ENCODE measurements around the gene NRXN3.

The NRXN3 gene

DNA sequence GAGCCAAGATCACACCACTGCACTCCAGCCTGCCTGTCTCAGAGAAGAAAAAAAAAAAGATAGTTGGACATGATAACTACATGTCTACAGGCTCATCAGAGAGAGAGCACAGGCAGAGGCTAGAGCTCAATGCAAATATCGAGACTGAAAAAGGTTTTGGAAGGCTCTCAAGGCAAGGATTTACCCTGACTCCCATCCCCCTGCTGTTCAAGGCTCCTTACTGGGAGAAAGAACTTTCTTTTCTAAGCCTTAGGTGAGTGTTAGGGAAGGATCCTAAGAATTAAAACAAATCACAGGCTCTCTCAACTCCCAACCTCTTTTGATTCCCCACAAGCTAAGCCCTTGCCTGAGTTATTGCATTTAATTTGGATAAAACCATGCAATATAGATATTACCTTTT is 1516.0 kb downstream of the NRXN3 start:
- DNase-seq (ENCODE audit: low read depth) = no peak

DNA sequence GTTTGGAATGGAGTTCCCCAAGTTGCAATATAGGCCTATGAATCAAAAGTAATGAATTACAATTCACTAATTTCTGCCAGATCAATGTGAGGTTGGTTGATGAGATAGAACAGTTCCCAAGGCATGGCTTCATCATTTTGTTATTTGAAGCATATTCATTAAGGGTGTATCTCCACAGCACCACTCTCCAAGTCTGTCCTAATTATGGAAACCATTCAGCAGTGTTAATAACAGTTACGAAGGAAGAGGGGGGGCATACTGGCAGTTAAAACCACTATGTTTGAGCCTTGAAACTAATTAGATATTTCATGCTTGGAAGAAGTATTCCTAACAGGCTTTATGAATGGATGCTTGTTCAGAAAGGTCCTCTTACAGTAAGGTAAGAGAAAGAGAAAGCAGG is 1520.8 kb downstream of the NRXN3 start:
- no peak for DNase-seq (ENCODE audit: low read depth)

DNA sequence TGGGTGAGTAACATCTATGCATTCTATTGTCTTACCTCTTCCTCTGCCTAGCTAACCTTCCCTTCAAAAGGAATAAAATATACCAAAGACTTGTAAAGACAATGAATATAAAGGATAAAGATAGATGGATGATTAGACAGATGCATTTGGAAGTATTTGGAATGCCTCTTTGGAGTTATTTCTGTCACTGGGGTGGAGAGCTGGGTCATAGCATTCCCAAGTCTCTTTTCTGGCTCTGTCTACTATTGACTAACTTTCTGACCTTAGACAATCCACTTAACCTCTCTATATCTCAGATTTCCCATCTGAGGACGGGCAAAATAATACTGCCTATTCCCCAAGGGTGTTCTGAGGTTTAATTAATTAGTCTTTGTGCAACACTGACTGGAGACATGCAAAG is 1523.8 kb downstream of the NRXN3 start:
- no peak for DNase-seq (ENCODE audit: low read depth)

DNA sequence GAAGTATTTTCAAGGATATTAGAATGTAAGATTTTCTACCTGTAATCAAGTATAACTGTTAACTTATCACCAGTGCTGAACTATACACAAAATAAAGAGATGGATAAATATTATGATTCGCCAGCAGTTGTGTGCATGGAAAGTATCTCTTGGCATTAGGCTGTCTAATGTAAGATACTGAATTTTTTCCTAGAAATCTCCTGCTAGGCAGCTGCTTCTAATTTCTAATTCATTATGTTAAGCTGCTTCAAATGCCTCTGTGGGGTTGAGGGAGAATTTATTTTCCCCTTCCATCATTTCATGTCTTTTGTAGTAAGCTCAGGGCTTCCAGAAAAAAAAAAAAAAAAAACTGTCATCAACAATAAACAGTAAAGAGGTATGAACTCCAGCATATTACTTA is 1525.1 kb downstream of the NRXN3 start:
- DNase-seq (ENCODE audit: low read depth) = no peak

DNA sequence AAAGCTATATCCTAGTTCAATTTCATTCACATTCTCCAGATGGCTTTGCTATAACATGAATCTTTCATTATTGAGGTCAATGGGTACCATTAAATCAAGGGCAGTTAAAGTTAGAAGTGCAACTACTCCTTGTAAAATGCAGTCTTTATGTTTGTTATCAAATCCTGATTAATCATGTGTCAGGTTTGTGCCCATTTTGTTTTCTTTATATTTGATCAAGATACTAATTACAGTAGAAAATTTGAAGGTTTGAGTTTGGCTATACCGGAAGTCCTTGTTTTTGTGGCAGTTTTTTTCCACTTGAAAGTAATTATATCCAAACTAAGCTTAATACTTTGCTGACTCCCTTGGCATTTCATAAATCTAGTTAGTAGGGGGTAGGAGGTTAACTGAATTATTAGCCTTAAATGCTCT is 1528.1 kb downstream of the NRXN3 start:
- no peak for DNase-seq (ENCODE audit: low read depth)

DNA sequence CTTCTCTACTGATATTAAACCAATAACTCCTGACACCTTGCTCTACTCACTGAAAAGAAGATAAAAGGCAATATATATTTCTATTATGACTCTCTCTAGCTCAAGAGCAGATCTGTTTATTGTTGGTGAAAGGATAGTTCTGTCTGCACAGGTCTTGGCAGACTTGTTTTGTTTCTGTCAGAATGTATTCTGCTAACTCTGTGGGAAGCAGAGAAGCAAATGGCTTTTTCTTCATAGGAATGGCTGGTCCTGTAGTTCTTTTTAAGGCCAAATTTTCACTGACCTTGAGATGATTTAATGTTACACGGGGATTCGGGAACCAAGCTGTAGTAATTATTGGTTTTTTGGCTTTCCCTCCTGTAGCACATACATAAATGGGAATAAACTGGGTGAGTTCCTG is 1529.0 kb downstream of the NRXN3 start:
- DNase-seq (ENCODE audit: low read depth) = no peak

DNA sequence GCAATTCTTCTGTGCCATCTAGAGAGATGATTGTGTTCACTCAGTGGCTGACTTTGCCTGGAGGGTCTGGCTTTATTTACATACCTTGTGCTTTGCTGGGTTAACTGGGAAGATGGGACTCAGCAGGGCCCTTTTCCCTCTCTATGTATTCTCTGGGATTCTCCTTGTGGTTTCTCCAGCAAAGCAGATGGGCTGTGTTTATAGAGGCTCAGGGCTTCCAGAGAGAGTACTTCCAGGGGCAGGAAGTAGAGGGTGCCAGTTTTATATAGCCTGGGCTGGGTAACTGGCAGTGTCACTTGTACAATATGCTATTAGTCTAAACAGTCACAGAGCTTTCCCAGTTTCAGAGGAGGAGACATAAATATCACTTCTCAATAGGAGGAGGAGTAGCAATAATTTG is 1531.2 kb downstream of the NRXN3 start:
- no peak for DNase-seq (ENCODE audit: low read depth)

DNA sequence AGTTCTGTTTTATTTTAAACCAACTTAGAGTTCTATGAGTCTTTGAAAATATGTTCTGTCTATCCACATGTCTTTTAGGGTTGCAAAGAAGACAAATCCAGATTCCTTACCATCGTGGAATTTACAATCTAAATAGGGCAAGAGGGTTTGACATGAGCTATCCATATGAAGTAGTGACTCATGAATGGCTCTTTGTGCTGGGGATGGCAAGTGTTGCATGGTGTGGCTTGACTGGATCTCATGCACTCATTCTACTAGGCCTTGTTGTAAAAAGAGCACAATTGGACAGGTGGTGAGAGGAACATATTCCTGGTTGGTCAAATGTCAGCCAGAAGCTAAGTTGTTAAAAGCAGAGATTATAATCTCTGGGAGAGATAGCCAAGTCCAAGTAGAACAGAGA is 1532.0 kb downstream of the NRXN3 start:
- no peak for DNase-seq (ENCODE audit: low read depth)

DNA sequence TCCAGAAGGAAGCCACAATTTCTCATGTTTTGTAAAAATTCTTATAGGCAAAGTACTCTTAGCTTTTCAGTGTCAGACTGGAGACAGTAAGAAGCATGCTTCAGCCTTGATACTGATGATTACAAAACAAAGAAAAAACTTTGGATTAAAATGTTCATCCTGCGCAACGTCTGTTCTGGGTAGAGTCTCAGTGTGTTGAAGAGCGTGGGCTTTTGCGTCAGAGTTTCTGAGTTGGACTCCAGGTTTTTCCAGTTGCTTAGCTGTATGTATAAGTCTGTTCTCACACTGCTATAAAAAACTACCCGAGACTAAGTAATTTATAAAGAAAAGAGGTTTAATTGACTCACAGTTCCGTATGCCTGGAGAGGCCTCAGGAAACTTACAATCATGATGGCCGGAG is 1533.0 kb downstream of the NRXN3 start:
- no peak for DNase-seq (ENCODE audit: low read depth)

DNA sequence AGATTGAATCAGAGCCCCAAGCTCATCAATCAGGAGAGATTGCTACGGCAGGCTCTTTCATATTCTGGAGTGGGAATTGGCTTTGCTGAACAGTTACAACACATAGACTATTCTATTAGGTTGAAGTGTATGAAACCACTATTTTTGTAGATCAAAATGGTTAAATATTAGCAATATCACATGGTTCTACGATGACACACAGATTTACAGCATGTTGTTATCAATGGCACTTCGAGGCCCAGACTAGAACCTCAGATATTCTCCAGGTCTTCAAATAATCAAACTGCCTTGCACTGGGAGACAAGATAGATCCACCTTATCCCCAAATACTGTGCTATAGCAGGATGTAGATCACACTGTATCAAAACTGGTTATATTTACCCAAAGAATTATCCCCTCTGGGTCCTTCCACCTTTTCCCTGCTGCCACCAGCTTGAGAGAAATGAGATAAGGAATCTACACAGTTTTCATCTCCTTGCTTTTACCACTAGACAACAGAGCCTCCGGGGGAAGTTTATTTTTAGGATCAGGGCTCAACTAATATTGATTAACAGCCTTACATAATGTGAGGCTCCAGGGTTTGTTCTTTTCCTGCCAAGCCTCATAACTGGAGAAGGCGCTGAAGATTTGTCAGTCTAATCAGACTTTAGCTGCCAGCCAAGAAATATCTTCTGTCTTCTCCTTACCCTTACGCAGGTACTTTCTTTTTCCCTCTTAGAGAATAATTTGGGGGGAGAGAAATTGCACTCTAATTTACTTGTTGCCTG is 1534.1 kb downstream of the NRXN3 start:
- DNase-seq (ENCODE audit: low read depth) = no peak

DNA sequence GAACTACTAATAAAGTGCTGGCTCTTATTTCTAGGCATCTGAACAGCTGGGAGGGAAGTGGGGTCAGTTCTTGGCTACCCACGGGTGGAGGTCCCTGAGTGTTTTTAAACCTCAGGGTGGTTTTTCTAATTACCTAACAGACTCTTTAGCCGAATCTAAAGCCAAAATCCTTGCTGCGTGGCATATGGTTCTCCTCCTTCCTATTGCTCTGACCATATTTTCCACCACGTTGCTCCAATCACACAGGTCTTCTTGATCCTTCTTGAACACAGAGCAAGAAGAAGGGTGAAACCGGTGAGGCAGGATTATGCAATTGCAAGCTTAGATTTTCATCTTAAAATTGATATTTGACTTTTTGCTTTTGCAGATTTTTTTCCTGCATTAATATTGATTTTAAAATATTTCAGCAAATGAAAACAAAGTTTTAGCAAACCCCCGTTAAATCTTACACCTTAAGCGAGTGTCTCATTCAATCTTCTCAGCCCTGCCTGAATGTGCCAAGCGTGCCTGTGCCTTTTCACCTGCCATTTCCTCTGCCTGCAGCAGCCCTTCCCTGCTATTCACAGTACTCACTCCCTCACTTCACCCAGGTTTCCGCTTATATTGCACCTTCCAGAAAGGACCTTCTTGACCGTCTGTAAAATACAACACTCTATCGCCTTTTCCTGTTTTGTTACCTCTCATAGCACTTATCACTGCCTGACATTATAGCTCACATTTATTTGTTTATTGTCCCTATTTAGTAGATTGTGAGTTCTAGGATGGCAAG is 1535.1 kb downstream of the NRXN3 start:
- DNase-seq (ENCODE audit: low read depth) = no peak

DNA sequence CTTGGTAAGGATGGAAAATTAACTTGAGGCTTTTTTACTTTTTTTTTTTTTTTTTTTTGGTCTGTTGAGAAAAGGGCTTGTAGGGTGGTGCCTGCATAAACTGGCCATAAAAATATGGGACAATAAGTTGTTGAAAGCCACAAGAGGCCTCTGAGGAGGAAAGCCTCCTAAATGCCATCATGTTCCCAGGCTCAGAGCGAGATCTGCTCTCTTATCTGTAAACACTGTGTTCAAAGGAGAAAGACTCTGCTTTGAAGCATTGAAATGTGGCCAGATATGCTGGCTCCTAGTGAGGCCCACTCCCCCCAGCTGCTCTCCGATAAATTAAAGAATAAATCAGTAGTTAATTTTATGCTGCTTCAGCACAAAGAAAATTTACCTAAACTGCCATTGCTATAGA is 1536.2 kb downstream of the NRXN3 start:
- DNase-seq (ENCODE audit: low read depth) = no peak

DNA sequence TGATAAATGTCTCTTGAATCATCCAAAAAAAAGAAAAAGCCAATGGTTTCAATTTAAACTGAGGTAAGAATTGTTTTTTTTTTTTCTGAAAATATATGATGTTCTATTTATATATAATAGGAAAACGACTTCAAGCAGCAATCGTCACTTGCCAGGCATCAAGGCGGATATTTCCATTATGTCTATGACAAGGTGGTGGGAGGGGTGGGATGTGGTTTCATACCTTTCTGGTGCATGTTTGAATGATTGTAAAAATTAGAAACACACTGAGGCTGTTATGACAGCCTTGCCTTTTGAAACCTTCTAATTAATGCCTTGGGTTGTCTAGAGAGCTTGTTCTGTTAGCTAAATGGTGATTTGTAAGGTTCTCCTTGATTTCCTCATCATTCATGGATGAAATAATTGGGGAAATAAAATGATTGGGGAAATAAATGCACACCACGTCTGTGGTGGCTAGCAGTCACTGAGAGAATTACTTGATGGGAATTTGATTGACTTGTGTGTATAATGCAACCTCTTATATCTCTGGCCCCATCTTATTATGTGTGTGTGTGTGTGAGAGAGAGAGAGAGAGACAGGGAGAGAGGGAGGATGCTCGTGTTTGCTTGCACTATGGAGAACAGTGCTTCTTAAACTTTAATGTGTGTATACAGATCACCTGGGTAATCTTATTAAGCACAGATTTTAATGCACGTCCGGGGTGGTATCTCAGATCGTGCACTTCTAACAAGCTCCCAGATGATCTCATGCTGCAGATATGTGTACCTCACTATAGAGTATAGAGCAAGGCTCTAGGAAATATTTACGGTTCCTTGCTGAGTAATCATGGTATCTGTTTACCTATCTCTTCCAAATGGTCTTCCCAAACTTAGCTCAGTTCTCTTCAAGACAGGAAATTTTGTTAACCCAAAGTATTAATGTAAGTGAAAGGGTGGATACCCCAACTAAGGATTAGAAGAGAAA is 1538.5 kb downstream of the NRXN3 start:
- DNase-seq (ENCODE audit: low read depth) = no peak

DNA sequence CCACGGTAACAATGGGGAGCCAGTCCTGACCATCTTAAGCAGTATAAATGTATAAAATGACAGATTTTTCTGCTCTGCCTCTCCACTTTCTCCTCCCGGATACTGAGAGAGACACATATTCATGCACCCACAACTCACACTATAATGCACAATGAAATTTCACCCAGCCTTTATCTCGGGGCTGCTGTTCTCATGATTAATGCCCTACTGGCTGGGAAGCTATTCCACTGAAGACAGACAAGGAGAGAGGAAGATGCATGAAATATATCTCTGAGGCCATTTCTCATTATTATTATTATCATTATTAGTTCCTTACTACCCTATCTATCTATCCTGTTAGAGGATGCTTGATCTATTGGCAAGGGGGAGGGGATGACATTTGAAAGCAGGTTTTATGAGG is 1539.4 kb downstream of the NRXN3 start:
- DNase-seq (ENCODE audit: low read depth) = no peak

DNA sequence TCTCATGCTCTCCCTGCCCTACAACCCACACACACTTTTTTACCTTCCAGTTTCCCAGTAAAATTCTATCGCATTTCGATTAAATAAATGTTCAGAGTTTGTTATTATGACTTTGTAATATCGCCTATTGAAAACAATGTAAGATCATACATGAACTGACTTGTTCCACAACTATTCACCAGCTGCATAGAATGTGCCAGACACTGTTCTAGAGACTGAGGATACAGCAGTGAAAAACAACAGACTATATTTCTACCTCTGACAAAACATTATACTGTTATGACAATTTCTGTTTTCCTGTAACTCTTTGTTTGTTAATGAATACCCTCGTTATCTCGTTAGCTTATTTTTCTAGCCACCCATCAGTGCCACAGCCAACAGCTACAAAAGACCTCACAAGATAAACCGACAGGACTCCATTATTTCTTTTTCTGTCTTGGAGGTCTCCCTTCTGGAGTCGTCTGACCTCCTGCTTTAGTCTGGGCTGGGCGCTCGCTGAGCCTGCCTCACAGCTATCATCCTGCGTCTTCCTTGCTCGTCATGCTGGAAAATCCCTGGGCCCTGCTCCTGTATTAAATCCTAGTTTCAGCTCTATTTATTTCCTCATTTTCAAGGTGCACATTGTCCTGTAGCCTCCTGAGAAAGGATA is 1542.3 kb downstream of the NRXN3 start:
- no peak for DNase-seq (ENCODE audit: low read depth)

DNA sequence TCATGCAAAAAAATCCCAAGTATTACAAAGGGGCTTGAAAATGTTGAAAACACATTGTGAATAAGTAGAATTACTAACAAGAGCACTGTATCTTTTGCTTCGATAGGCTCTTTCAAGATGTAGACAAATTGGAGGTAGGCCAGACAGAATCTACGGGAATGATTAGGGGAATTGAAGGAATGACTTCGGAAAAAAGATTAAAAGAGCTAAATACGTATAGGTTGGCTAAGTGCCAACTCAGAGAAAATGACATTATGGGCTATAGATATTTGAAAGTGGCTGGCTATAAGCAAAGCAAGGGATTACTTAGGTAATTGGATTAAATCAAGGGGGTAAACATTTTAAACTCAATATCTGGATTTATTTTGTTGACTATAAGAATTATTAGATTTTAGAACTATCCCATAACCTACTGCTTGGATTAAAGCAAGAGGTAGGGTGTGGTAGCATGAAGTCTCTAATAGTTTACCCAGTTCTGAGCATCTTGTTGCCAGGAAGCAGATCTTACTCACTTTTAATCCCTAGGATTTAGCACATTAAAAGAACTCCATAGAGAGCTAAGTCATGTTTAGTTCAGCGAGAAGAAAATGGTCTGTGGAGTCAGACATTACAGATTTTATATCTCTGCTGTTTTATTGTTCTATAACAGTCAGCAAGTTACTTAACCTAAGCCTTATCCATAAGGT is 1551.4 kb downstream of the NRXN3 start:
- DNase-seq (ENCODE audit: low read depth) = no peak

DNA sequence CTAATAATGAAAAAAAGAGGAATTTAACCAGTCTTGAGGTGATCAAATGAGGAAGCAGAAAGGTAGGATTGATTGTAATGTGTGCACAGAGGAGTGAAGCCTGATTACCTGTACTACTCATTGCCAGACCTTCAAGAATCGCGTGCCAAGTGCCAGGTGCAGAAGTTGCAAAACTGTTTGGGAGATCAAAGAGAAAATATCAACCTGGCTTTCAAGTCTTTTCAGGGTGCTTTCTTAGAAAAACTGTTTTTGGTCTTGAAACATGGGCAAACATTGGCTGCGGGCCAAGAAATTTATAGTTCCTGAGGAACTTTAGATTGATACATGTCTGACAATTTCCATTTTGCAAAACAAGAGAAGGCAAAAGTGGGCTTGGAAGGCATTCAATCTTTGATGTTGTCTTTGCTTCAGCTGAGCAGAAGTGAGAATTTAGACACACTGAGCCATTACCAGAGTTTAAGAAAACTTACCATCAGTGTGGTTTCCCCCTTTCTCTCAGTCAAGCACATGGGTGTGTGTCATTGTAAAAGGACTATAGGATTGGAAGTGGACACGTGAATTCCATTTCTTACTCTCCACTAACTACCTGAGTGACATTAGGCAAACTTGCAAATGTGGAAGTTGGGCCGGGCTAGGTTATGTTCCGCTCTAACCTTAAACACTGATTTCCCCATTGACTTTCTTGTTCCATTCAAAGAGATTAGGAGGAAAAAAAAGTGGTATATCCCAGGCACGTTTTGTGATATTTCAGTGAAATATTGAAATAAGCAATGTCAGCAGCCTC is 1555.0 kb downstream of the NRXN3 start:
- no peak for DNase-seq (ENCODE audit: low read depth)

DNA sequence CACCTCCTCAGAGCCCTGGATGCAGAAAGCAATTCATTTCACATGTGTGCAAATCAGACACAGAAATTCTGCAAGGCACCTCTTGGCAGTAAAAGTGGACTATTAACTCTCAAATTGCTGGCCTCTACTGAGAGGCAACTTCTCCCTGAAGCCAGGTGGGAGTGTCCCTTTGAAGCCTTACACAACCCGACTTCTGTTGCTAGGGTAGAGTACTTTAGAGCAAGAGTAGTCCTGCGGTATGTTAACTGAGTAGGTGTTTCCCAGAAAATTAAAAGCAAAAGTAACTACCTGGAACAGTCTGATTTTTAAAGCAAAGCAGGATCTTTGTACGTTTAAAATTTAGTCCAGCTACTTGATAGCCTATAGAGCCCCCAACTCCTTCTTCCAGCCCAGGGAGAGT is 1557.7 kb downstream of the NRXN3 start:
- no peak for DNase-seq (ENCODE audit: low read depth)

DNA sequence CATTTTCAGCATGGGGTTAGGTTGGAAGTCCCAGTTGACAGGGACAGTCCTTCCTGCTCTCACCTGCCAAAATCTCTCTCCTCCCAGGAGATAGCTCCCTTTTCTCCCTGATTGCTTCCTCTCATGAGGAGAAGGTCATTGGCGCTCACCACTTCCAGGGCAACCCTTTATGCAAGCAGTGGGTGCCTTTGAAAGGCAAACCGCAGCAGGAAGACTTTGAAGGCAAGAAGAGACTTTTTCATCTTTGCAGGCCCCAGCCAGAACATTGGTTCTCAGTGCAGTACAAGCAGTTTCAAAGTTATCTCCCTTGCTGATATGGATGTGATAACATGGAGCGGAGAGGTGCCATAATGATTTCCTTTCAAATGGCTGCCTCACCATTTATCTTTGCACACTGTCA is 1558.2 kb downstream of the NRXN3 start:
- no peak for DNase-seq (ENCODE audit: low read depth)

DNA sequence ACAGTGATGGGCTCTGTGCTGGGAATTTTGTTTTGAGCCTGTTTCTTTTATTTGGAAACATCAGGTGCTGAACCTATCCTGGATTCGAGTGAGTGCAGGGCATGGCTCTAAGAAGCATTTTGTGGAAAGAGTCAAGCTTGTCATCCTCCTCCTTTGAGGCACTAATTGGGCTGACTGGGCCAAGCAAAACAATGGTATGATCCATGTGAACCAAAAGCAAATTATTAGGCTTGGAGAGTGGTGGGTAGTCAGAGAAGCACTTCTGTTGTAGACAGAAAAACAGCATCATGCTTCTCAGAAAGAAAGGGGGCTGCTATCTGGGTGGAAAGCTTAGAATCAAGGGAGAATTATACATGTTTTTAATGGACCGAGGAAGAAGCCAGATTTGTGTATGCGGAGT is 1559.6 kb downstream of the NRXN3 start:
- no peak for DNase-seq (ENCODE audit: low read depth)

DNA sequence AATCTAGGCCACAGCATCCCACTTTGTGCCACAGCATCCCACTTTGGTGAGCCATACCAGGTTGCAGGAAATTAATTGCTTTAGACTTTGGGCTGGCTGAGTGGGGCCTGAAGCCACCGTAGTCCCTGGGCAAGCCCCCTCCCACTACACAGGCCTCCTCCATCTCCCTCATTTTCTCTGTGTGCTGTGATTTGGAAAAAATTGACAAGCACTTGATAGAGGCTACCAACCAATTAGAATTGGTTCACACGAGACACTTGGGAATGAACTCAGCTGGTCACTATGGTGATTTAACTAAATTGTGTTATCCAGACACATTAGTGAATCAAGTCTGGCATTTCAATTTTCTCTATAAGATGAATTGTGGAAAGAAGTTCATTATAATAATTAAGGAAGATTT is 1560.0 kb downstream of the NRXN3 start:
- DNase-seq (ENCODE audit: low read depth) = no peak

All from stimulated activated CD8-positive, alpha-beta memory T cell treated with anti-CD3 and anti-CD28 coated beads, Interleukin-15, amount 100 ng/mL, for 24 hours (primary cell).